NCI-H1694 treated with DMSO at 0.1 percent for 48 hours (cell line): ENCODE measurements around the gene GUF1.

Experiments
- DNase-seq: peaks from one replicate; lab custom pipeline; 2025; lab: John Stamatoyannopoulos, UW

GUF1 gene, protein sequence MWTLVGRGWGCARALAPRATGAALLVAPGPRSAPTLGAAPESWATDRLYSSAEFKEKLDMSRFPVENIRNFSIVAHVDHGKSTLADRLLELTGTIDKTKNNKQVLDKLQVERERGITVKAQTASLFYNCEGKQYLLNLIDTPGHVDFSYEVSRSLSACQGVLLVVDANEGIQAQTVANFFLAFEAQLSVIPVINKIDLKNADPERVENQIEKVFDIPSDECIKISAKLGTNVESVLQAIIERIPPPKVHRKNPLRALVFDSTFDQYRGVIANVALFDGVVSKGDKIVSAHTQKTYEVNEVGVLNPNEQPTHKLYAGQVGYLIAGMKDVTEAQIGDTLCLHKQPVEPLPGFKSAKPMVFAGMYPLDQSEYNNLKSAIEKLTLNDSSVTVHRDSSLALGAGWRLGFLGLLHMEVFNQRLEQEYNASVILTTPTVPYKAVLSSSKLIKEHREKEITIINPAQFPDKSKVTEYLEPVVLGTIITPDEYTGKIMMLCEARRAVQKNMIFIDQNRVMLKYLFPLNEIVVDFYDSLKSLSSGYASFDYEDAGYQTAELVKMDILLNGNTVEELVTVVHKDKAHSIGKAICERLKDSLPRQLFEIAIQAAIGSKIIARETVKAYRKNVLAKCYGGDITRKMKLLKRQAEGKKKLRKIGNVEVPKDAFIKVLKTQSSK

DNA sequence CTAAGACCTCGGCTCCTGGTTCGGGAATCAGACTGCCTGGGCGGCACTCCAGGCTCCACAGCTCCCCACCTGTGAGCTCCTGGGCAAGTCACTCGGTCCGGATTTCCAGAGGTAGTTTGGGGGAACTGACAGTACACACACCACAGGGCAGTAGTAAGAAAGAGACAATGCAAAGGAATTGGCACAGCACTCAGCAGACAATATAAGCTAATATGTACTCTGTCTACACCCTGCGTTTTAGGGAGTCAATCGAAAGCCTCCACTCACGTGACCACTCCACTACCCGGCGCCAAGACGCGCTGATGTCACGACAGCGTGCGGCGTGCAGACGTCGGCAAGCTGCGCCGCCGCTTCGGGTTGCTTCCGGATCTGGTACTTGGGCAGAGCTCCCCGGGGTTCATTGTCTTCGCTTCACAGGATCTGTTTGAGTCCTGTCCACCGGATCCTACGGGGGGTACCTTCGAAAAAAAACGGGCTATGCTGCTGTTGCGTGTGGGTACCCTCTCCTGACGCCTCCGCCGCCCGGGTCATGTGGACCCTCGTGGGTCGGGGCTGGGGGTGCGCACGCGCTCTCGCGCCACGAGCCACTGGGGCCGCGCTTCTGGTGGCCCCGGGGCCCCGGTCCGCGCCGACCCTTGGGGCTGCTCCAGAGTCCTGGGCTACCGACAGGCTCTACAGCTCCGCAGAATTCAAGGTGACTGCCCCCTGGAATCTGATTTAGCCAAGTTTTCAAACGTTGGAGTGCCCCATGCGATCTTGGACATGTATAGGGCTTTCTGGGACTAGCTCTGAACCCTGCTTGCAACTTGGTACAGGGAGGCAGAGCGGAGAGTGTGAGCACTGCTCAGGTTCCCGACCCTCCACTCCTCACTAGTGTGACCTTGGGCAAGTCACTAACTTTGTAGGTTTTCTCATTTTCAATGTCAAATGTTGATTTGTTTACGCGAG is at the start of gene GUF1:
GUF1 (plus strand) TSS at position 327 of the 948 bp plus-strand sequence; CDS start at position 530, 203 bp downstream.
- peak; percentile 69 for DNase-seq

DNA sequence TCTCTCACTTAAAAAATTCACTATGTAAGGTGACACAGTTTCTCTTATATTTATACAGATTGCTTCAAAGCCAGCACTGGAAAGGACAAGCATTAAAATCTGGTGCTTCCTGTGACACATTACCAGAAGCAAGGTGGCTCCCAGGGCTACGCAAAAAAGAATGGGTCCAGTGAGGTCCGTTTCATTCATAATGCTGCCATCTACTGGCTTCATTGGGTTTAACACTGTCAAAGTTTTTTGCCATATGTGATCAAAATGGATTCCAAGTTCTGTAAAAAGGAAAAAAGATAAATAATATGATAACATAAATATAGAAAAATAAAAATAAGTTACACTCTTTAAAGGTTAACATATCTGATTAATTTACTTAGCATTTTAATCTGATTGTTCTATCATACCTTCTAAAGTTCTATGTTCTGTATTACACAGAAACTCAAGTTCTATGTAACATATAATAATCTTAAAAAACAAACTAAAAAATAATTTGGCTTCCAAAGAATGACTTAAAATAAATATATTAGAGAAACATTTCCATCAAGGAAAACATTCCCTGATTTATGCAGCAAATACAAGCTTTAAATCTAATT is 48.8 kb upstream of the GUF1 start:
- peak; percentile 32 for DNase-seq

DNA sequence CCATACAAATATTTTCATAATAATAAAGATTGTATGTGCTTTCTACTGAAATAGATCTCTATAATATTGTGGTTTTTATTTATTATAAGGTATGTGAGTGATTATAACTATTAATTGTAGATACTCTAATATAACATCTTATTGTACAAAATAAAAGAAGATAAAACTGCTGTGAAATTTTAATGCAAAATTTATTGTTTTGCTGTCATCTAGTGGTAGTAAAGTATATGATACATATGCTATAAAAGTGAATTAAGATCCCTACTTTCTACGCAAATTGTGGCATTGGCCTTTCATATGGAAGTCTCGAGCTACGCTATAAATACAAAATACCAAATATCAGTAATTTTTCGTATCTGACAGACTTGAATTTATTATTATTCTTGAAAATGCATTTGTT is 46.1 kb upstream of the GUF1 start:
- DNase-seq: no peak

DNA sequence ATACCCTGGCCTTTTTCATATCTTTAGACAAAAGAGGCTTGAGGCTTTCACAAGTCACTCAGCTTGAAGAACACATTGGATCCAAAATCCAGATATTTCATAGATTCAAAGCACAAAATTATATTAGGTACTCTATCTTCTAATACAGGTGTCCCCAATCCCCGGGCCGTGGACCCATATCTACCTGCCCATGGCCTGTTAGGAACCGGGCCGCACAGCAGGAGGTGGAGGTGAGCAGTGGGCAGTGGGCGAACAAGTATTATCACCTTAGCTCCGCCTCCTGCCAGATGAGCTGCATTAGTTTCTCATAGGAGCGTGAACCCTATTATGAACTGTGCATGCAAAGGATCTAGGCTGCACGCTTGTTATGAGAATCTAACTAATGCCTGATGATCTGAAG is 45.5 kb upstream of the GUF1 start:
- no peak for DNase-seq

DNA sequence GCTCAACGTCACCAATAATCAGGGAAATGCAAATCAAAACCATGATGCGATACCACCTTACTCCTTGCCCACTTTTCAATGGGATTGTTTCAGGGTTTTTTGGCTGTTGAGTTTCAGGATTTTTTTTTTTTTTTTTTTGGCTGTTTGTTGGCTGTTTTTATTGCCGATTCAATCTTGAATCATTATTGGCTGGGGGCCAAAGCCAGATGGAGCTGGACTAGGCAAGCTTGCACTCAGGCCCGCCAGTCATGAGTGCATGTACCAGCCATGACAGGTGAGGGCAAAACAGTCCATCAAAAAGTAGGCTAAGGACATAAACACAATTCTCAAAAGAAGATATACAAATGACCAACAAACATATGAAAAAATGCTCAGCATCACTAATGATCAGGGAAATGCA is 40.1 kb upstream of the GUF1 start:
- DNase-seq: no peak

DNA sequence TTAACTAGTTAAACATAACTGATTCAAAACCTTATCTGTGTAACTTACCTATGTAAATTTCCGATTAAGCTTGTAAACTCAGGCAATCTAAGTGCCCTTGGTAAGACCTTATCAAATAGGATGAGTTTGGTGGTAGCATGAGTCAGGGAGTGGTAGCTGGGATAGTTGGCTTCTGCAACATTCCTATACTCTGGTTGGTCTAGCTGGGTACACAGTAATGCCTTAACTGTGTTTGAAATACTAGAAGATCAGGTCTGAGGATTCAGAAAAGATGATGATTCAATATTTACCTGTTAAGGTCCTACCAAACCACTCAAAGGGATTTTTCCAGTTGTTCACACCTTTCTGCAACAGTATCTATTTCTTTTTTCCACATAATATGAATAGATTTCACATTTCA is 32.1 kb upstream of the GUF1 start:
- DNase-seq: no peak

DNA sequence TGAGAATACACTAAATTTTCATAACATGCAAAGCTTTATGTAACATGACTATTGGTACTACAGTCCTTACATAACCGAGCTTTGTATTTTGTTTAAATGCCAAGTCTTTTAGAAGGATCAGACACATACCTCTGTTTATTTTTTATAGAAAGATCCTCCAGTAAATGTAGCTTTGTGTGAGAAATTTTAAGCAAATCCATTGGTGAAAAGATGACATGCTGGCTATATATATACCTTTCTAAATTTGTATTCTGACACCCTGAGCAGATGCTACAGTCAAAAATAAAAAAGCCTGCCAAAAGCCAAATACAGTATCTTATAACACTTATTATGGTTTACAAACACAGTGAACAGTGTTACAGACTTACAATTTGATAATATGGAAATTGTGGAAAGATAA is 26.8 kb upstream of the GUF1 start, which contains the start of gene YIPF7:
YIPF7 (minus strand) TSS at position 201 of the 400 bp plus-strand sequence. CDS start 1,525 bp downstream, outside the sequence.
- peak; percentile 16 for DNase-seq

DNA sequence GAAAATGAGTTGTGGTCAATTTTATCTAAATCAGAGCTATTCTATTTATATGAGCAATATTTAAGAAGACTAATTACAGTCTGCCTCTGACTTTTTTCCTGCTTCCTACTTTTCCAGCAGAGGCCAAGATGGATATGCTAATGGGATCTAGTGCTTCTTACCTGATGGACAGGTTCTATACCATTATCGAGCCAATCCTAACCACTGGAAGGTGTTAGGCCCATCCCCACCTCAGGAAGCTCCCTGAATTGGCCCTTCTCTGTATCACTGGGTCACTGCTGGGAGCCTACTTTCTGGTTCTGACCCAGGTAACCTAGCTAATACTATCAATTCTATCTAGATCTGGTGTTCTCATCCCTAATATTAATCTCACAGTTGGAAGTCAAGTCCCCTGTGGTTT is 26.2 kb upstream of the GUF1 start:
- no peak for DNase-seq

DNA sequence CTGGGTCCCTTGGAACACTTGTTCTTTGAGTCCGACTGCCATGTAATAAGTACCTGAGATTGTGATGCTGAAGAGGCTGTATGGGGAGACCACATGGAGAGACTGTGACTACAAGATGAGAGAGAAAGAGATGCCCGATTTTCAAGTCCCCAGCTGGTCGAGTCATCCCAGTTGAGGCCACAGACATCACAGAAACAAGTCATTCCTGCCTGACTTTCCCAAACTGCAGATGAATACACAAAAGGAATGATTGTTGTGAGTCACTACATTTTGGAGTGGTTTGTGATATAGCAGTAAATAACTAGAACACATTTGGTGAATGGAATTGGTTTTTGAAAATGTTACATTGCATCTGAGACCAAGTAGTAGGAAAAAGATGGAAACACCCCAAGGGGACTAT is 17.8 kb upstream of the GUF1 start:
- no peak for DNase-seq

DNA sequence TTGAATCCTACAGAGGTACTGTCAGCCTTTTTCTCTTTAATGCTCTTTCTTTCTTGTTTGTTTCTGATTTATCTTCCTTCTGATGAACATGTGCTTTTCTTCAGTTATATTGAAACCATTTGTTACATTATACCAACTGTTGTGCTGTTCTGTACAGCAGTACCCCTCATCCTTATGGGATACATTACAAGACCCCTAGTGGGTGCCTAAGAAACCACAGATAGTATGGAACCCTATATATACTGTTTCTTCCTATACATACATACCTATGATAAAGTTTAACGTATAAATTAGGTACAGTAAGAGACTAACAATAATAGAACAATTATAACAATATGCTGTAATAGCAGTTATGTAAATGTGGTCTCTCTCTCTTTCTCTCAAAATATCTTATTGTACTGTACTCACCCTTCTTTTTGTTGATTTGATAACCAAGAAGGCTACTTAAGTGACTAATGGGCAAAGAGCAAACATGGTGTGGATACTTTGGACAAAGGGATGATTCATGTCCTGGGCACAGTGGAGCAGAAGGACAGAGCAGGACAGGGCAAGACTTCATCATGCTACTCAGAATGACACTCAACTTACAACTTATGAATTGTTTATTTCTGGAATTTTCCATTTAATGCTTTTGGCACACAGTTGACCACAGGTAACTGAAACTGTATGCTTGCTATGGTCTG is 16.1 kb upstream of the GUF1 start:
- DNase-seq: no peak

DNA sequence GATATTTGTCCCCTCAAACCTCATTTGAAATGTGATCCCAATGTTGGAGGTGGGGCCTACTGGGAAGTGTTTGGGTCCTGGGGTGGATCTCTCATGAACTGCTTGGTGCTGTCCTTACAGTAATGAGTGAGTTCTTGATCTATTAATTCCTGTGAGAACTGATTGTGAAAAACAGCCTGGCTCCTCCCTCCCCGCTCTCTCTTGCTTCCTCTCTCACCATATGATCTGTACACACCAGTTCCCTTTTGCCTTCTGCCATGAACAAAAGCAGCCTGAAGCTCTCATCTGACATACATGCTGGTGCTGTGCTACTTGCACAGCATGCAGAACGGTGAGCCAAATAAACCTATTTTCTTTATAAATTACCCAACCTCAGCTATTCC is 15.6 kb upstream of the GUF1 start:
- DNase-seq: no peak

DNA sequence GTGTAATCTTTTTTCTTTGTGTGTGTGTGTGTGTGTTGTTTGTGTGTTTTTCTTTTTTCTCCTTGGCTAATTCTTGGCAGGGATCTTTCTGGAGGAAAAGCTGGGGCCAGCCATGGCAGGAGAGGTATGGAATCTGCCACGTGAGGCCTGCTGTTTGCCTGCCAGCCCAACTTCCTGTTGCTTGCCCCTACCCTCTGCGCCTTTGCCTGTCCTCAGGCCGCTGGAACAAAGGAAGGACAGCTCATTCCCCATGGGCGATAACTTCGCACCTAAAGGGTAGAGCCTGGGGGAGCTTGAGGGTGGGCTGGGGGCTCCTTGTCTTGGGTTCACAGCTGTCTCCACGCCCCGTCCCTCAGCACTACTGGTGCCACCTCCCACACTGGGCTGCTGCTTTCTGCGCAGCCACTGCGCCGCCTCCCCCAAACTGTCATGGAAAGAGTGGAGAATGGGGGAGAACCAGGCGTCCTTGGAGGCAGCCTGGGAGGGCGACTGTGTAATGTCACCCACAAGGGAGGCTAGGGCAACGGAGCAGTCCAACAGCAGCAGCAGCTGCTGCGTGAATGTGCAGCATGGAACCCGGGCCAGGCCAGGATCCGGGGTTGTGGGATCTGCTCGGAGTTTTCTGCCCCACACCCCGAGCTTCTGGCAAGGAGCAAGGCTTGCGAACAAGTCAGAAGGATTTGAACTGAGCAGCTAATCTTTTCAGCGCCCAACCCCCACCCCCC is 14.5 kb upstream of the GUF1 start:
- DNase-seq: no peak

DNA sequence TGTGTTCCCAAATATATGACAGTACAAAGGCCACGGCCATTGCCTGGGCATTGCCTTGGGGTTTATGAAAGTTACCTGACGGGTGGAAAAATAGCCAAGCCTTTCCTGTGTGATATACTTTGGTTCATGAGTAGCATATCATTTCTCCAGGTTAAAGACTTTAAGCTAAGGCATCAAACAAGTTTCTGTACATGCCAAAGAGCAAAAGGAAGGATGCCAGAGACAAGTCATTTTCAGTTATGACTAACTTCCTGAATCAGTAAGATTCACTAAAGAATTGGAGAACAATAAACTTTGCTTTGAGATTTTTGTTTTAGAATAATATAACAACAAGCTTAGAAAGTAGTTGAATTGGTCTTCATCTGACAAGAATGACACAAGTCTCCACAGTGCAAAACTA is 9.7 kb upstream of the GUF1 start:
- DNase-seq: no peak

DNA sequence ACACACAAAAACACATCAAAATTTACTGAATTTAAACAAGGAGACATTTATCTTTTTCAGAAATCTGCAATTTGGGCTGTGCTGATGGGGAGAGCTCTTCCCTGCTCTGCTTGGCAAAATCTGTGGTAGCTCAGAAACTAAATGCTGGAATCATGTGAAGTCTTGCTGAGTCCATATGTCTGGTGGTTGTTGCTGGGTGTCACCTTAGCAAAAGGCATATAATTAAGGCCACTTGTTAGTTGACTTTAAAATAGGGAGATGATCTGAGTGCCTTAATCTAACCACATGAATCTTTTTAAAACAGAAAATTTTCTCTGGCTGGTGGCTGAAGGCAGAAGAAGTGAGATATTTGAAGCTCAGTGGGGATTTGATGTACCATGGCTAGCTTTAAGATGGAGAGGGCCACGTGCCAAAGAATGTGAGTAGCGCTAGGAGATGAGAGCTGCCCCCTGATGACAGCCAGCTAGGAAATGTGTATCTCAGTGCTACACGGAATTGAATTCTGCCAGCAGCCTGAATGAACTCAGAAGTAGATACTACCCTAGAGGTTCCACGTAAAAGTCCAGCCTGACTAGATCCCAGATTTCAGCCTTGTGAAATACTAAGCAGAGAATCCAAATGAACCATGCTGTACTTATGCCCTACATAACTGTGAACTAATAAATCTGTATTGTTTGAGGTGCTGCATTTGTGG is 7.6 kb upstream of the GUF1 start:
- no peak for DNase-seq

DNA sequence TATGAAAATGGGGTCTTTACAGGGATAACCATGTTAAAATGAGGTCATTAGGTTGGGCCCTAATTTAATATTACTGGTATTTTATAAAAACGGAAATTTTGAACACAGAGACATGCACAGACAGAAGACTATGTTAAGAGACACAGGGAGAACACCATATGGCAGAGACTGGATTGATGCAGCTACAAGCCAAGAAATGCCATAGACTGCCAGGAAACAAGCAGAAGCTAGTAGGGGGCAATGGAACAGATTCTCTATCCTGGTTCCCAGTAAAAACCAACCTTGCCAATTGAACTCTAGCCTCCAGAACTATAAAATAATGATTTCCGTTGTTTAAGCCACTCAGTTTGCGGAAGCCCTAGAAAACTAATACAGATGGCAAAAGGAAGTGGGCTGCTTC is 6.6 kb upstream of the GUF1 start:
- peak; percentile 18 for DNase-seq

DNA sequence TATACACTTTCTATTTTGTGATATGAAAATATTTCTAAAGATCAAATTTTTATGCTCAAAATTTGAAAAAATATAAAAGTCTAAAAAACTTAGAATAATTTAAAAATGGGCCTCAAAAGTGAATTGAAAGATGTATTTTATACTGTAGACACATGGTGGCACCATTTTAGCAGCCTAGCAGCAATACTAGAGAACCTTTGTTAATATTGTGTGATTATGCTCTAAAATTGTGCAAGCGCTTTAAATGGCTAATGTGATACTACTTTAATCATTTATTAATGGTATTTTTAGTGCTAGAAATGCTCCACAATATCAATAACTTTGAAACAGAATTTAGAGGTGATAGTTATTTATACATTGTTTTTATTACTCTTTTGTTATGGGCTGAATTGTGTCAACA is 3.7 kb upstream of the GUF1 start:
- no peak for DNase-seq

DNA sequence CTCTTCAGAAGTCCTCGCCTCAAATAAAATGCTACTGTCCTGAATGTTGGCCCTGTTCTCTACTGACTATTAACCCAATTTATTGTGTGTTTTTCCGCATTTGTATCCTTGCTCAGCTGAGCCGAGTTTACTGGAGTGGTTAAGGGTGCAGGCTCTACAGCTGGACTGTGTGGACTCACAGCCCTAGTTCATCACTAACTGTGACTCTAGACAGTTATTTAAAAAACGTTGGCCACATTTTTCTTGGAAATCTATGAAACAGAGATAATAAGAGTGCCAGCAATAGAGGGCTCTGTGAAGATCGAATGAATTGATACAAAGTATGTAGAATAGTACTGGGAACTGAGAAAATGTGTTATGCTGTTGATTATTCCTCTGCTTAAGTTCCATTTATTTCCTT is 2.9 kb upstream of the GUF1 start:
- no peak for DNase-seq

DNA sequence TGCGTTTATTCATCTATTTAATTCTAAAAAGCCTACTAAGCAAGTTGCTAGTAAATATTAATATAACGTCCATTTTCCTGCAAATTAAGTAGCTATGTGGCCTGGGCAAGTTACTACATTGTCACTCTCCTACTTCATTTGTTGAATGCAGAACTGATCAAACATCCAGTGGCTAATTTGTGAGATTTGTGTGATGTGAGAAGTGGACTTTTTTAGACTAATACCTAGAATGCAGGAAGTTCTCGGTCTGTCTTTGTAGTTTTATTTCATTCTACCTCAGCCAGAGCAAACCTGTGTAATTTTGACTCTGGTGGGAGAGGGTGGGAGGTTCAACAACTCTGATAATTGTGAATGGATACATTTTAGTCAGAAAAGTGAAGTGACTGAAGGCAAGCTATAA is 840 bp downstream of the GUF1 start:
- no peak for DNase-seq

DNA sequence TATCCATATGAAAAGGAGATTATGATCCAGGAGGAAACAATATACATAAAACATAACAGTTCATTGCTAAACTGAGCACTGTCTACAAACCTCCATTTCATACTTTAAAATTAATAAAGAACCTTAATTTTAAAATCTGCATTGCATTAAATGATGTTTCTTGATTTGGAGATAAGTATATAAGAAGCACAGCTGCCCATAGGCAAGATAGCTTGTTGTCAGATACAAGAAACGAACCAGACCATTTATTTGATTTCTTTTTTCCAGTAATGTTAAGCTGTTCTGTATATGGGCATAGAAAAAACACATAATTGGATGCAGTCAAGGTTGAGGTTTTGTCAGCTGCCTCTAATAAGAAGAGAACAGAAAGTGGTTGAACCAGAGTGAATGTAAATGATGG is 6.4 kb downstream of the GUF1 start:
- no peak for DNase-seq

DNA sequence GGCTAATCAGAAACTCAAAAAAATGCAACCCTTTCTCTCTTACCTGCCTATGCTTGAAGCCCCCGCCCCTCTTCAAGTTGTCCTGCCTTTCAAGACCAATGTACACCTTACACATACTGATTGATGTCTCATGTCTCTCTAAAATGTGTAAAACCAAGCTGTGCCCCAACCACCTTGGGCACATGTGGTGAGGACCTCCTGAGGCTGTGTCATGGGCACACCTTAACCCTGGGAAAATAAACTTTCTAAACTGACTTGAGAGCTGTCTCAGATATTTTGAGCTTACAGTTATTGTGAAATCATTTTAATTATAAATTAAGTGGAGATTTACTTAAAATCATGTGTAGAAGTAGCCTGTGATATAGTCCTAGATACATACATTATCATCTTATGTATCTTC is 22.2 kb downstream of the GUF1 start:
- no peak for DNase-seq
